Brain microvascular endothelial cell (primary cell): Measurements from ENCODE around the gene KRT1.
"Not testable (repeated sequence)": the region's sequence is repeated elsewhere in the genome, so short reads cannot be mapped to it uniquely, and the experiment has no call there.

Source experiments
- DNase-seq: peaks from one replicate; pipeline ENCODE4 v3.0.0-alpha.2; 2020
- H3K27ac ChIP-seq: fragments of 250-450 bp; sonication (Bioruptor Pico); 2 replicates; pipeline ENCODE4 v1.5.1; 2020; ENCODE audit warnings: mild to moderate bottlenecking, moderate library complexity
- H3K27me3 ChIP-seq: fragments of 250-450 bp; sonication (Bioruptor Pico); replicated peaks from 2 replicates; pipeline ENCODE4 v1.5.1; 2020; ENCODE audit warnings: mild to moderate bottlenecking
- H3K36me3 ChIP-seq: fragments of 250-450 bp; sonication (Bioruptor Pico); replicated peaks from 2 replicates; pipeline ENCODE4 v1.5.1; 2020; ENCODE audit warnings: mild to moderate bottlenecking
- H3K4me3 ChIP-seq: 2 replicates; pipeline ENCODE4 v1.5.1; 2011; ENCODE audit warnings: low read depth, mild to moderate bottlenecking, control low read depth, low read length, moderate library complexity
- in situ Hi-C: cut with HindIII; loops from 2 replicates; pipeline ENCODE4 v1.10.0; 2017; ENCODE audit warnings: low sequenced_read_pairs, low pct_ligation_motif_present
- TF ChIP-seq, protein P1 (sequence below): IDR thresholded peaks from 2 replicates; pipeline ENCODE4 v1.5.1; 2011; ENCODE audit warnings: low read depth, mild to moderate bottlenecking, moderate library complexity, low read length, control low read depth, inconsistent platforms; ENCODE audit errors: missing control alignments

Gene KRT1

DNA sequence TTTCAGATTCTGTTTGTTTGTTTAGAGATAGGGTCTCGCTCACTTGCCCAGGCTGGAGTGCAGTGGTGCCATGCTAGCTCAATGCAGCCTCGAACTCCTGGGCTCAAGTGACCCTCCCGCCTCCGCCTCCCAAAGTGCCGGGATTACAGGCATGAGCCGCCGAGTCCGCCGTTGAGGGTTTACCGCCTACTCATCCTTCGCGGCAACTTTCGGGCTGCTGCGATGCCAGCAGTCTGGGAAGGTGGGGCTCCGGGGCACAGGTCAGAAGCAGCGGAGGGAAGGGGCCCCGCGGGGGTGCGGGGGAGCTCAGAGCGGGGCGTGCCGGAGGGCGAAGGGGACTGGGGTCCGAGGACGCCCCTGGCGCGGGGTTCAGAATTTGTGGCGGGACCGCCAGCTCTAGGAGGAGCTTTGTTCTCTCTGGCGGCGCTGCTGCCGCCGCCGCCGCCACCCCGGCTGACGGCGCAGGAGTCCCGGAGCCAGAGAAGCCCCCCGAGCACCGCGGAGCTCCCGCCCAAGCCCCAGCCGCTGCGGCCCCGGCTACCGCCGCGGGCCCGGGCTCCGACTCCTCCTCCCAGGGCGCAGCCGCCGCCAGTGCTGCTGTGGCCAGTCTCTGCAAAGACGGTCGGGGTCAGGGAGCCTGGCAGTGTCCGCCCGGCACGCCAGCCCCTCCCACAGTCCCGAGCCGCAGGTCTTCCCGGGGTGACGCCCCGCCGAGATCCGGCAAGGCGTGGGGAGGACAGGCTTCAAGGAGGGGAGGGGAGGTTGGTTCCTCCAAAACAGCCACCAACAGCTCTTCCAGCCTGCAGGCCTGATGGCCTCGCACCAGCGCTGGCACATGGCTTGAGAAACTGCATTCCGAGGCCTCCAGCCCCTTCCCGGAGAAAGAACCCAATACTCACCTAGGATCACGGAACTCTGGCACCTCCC lies 34.0 kb upstream of the KRT1 start:
- peaks cover 37% of the 10 kb centered on the region for H3K27me3 ChIP-seq
- in situ Hi-C loops, result no loop called here
- DNase-seq, result no peak

DNA sequence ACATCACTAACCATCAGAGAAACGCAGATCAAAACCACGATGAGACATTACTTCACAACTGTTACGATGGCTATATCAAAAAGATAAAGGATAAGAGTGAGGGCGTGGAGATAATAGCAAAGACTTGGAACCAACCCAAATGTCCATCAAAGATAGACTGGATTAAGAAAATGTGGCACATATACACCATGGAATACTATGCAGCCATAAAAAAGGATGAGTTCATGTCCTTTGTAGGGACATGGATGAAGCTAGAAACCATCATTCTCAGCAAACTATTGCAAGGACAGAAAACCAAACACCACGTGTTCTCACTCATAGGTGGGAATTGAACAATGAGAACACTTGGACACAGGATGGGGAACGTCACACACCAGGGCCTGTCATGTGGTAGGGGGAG lies 31.9 kb upstream of the KRT1 start:
- in situ Hi-C loops, H3K36me3 ChIP-seq, DNase-seq, H3K4me3 ChIP-seq, H3K27ac ChIP-seq: not testable (repeated sequence)
- H3K27me3 ChIP-seq, result peaks cover 34% of the 10 kb centered on the region

More for the DNA sequence above, 34.0 kb upstream of the KRT1 start:
- H3K27ac ChIP-seq, result no peak overlapping the region
- no peak overlapping the region for H3K4me3 ChIP-seq
- TF ChIP-seq, protein P1, sequence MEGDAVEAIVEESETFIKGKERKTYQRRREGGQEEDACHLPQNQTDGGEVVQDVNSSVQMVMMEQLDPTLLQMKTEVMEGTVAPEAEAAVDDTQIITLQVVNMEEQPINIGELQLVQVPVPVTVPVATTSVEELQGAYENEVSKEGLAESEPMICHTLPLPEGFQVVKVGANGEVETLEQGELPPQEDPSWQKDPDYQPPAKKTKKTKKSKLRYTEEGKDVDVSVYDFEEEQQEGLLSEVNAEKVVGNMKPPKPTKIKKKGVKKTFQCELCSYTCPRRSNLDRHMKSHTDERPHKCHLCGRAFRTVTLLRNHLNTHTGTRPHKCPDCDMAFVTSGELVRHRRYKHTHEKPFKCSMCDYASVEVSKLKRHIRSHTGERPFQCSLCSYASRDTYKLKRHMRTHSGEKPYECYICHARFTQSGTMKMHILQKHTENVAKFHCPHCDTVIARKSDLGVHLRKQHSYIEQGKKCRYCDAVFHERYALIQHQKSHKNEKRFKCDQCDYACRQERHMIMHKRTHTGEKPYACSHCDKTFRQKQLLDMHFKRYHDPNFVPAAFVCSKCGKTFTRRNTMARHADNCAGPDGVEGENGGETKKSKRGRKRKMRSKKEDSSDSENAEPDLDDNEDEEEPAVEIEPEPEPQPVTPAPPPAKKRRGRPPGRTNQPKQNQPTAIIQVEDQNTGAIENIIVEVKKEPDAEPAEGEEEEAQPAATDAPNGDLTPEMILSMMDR, result no peak
- no peaks in the 10 kb centered on the region for H3K36me3 ChIP-seq

DNA sequence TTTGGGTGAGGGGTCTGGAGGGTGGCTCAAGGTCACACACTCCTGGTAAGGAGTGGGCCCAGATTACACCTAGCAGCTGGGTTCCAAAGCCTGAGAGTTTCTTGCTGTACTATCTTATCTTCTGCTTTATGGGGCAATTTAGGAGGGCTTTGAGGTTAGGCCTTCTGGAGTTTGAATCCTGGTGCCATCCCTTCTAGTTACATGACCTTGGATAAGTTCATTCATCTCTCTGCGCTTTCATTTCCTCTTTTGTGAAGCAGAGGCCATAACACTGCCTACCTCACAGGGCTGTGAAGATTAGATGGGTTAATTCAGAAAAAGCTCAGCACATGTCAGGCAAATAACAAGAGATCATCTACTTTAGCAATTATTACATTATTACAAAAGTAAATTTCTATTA lies 30.5 kb upstream of the KRT1 start:
- TF ChIP-seq, protein P1, result no peak
- no peak for DNase-seq
- H3K36me3 ChIP-seq, result no peaks in the 10 kb centered on the region
- no peak overlapping the region for H3K27ac ChIP-seq
- H3K27me3 ChIP-seq, result peaks cover 29% of the 10 kb centered on the region
- in situ Hi-C loops, result no loop called here
- no peak overlapping the region for H3K4me3 ChIP-seq

DNA sequence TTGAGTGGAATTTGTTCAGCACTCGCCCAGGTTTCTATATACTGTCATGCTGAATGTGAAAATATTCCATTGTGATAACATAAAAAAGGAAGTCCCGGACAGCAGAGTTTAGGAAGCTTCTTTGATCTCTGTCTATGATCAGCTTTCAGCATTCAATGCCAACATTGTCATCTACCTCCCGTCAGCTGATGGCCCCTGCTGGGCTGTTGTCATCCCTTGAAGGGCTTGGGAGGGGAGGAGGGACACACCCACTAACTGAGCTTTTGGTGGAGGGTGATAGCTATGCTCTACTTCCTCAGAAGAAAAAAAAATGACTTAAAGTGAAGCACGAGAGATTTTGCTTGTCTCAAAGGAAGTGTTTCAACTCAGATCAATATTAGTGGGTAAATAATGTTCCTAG lies 27.8 kb upstream of the KRT1 start:
- DNase-seq, result no peak
- Histone ChIP-seq H3K4me3 (no peak overlapping the region), H3K27ac (no peak overlapping the region), H3K27me3 (peaks cover 7% of the 10 kb centered on the region), H3K36me3 (no peaks in the 10 kb centered on the region)
- TF ChIP-seq, protein P1, result no peak
- in situ Hi-C loops, result no loop called here

DNA sequence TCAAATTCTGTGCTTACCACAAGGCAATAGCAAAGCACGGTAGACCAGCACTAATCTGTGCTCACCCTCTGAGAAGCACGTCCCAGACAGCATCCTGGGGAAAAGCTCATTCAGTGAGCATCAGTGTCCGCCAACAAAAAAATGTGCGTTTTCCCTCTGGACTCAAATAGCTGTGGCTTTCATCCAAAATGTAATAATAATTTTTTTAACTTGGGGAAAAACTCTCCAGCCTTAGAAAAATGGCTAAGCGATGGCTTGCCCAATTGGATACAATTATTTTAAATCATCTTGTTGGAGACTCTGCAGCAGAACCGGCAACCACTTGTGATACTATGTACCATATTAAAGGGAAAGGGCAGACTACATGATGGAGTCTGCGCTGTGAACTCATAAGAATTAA lies 24.3 kb upstream of the KRT1 start:
- peaks cover 2% of the 10 kb centered on the region for H3K27me3 ChIP-seq
- H3K4me3 ChIP-seq, result no peak overlapping the region
- no peak for DNase-seq
- in situ Hi-C loops, result no loop called here
- H3K27ac ChIP-seq, result no peak overlapping the region
- TF ChIP-seq, protein P1, result no peak
- no peaks in the 10 kb centered on the region for H3K36me3 ChIP-seq

DNA sequence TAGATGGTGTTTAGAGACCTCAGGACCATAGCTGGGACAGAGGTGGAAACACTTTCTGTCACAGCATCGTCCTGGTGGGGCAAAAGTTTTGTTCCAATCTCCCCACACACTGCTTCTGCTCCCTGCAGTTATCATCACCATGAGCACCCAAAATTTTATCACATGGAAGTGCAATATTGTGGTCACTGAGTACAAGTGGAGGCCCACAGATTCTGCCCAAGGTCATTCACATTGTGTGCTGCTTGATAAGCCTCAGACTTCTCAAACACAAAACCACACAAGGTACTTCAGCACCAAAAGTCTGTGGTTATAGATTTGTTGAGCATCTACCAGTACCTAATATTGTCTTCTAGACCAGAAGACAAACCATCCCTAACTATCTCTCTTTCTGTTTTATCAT lies 23.7 kb upstream of the KRT1 start:
- Histone ChIP-seq H3K27ac (no peak overlapping the region), H3K4me3 (no peak overlapping the region), H3K27me3 (peaks cover 2% of the 10 kb centered on the region), H3K36me3 (no peaks in the 10 kb centered on the region)
- in situ Hi-C loops, result no loop called here
- TF ChIP-seq, protein P1, result no peak
- no peak for DNase-seq
